Right forelimb (tissue), 1 donor: Measurements from ENCODE around the gene TRIO.

Experiments used
- DNase-seq: peaks from one replicate; pipeline ENCODE4 v3.0.0-alpha.2; 2018

Gene TRIO

GRCh38 chr5:14305045-14305444 lies 161.9 kb downstream of the TRIO start:
- DNase-seq = no peak

DNA sequence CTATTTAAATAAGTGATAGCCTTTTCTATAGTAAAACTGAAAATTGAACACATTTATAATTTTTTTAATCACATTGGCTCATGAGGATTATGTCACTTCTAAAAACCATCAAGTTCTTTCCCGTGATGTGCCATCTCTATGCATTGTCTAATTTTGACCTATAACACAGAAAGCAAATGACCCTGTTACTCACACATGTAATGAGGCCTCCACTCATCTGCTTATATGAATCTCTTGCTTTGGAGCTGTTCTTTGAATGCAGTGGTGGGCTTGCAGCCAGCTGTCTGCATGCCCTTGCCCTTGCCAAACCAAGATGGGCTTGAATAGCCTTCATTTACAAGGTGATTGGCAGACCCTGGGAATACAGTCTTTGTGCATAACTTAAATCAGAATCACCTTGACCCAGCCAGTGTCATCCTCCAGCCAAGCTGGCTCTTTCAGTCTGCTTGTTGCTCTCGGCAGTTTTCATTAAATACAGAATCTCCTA lies 163.2 kb downstream of the TRIO start:
- no peak for DNase-seq

DNA sequence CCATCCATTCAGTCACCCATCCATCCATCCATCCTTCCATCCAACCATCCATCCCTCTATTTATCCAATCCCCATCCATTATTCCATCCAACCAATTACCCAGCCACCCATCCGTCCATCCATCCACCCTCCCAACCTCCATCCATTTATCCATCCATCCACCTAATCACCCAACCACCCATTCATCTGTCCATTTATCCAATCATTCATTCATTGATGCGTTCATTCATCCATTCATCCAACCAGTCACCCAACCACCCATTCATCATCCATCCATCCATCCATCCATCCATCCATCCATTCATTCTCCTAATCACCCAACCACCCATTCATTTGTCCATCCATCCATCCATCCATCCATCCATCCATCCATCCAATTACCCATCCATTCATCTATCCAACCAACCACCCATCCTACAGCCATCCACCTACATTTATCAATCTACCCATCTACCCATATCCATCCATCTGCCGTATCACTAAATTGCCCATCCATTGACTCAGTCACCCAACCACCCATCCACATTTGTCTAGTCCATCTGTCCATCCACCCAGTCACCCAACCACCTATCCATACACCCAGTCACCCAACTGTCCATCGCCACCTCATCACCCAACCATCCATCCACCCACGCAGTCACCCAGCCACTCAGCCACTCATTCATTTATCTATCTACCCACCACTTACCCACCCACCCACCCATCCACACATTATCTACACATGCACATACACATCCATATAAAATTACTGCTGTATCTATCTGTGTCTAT lies 165.4 kb downstream of the TRIO start:
- DNase-seq = no peak

DNA sequence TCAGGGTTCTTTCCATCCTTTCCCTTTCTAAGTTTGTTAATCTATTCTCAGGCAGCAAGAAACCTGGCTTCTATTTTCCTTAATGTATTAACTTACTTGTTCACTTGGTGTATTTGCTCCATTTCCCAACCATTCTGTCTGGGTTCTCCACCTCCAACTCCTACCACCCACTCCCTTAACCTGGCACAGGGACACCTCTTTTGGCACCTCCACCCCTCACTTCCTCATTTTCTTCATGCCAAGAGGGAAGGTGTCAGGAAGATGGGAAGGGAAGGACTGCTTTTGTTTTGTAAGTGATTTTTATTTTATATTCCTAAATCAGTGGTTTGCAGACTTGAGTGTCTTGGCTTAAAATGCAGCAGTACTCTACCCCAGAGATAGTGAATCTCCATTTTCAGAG lies 166.1 kb downstream of the TRIO start:
- DNase-seq = no peak

DNA sequence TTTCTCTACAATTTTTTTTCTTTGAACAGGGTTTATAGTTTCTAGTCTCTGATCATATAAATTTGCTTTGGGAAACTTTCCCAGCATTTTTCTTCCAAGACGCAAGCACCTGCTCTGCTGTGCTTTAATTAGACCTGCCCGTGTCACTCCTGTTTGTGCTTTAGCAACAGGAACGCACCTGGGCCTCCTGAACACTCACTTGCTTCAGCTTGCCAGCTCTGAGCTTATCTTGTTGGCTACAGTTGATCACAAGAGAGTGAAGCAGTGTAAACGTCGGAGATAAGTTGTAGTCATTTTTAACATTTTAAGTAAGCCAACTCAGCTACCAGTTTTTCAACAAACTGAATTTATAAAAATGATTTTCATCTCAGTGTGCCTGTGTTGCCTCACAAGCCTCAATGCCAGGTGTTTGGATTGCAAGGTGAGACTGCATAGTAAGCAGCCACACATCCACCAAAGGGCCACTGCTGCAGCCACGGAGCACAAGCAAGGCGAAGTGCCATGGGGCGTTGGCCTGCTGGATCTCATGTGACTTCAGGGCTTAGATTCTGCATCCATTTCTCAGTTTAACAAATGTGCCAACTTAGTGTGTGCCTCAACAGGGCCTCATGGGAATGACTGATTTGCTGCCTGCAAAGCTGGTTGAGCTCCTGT lies 166.9 kb downstream of the TRIO start:
- no peak for DNase-seq

DNA sequence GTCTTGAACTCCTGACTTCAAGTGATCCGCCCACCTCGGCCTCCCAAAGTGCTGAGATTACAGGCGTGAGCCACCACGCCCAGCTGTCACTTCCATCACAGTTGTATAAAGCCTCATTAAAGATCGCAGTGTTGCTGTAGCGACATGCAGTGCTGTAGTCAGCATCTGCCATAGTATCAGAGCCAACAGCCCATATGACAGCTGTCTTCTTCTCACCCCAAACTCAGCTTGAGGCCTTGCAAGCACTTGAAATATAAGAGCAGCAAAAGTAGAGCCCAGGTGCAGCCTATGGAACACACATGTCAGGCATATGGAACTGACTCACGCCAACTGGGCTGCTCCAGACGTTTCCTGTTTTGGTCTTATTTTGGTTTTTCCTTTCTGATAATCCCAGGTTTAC lies 167.8 kb downstream of the TRIO start:
- no peak for DNase-seq

- no peak for DNase-seq
These were observed 171.0 kb downstream of the TRIO start for GRCh38 chr5:14313986-14314690.

DNA sequence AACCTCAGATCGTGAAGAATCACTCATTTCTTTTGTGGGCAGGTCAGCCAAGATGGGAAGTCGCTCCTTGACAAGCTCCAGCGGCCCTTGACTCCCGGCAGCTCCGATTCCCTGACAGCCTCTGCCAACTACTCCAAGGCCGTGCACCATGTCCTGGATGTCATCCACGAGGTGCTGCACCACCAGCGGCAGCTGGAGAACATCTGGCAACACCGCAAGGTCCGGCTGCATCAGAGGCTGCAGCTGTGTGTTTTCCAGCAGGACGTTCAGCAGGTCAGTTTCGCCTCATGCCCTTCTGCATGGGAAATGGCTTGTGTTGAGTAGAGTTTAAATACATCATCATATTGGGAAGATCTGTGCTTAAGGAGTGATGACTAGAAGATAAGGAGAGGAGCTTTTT lies 173.3 kb downstream of the TRIO start:
- no peak for DNase-seq

GRCh38 chr5:14319102-14319501 lies 176.0 kb downstream of the TRIO start:
- no peak for DNase-seq

DNA sequence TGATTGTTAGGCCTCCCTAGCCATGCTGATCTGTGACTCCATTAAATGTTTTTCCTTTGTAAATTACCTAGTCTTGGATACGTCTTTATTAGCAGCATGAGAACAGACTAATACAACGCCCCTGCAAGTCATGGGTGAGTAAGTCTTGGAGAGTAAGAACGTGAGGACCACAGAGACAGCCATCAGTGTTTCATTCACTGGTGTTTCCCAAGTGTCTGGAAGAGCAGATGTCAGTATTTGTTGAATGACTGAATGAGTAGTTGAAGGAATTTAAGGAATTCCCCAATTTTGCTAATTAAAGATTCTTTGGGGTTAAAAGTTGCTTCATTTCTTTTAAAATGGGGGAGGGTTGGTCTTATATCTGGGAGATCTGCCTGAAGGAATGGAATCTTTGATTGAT lies 178.8 kb downstream of the TRIO start:
- no peak for DNase-seq

GRCh38 chr5:14322437-14323187 lies 179.5 kb downstream of the TRIO start:
- no peak for DNase-seq

GRCh38 chr5:14323466-14323865 lies 180.3 kb downstream of the TRIO start:
- DNase-seq = no peak

DNA sequence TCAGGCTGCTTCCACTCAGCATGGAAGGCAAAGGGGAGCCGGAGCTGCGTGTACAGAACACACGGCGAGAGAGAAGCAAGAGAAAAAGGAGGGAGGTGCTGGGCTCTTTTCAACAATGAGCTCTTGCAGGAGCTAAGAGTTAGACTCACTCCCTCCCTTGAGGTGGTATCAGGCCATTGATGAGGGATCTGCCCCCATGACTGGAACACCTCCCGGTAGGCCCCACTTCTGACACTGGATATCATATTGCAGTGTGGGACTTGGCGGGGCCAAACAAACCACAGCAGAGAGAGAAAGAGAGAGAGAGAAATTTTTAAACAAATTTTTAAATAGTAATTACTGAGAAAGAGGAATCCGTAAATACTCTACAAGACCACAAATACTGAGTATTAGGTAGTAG lies 182.2 kb downstream of the TRIO start:
- DNase-seq = no peak

- DNase-seq = no peak
These were observed 183.1 kb downstream of the TRIO start for GRCh38 chr5:14326035-14326903.

DNA sequence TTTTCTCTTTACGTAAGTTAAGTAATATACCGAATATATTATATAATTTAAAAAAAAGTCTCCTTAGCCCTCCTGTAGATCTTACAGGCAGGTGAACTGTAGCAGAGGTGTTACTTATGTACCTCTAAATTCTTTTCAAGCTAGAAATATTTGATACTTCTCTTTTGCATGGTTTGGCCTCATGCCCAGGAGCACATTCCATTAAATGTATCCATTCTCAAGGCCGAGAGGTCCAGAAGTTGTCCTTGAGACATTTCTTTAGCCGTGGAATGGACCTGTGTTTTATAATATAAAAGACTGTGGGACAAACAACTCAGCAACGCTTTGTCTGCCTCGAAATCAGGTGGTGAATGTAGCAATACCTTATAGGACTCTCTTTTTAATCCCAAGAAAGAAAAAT lies 184.5 kb downstream of the TRIO start:
- no peak for DNase-seq

DNA sequence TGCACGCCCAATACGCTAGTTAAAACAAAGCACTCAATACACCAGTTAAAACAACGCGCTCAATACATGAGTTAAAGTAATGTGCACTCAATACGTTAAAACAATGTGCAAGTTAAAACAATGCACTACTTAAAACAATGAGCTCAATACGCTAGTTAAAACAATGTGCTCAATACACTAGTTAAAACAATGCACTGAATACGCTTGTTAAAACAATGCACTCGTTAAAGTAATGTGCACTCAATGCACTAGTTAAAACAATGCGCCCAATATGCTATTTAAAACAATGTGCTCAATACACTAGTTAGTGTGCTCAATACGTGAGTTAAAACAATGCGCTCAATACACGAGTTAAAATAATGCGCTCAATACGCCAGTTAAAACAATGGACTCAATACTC lies 185.0 kb downstream of the TRIO start:
- no peak for DNase-seq

DNA sequence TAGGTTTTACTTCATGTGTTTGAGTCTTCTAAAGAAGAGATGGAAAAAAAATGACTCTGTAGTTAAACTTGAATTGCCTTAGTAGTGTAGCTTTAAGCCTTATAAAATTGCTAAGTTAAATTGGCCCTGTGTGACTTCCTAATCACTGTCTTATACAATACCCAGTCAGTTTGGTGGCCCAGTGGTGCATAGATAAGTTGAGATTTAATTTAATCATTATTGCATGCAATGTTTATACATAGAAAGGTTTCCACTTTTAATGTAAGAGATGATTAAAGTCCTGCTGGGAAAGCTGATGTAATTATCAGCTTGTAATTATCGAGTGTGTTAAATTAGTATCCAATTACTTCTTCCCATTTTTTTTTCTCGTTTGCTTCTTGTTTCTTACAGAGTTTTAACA lies 187.1 kb downstream of the TRIO start:
- DNase-seq = no peak

DNA sequence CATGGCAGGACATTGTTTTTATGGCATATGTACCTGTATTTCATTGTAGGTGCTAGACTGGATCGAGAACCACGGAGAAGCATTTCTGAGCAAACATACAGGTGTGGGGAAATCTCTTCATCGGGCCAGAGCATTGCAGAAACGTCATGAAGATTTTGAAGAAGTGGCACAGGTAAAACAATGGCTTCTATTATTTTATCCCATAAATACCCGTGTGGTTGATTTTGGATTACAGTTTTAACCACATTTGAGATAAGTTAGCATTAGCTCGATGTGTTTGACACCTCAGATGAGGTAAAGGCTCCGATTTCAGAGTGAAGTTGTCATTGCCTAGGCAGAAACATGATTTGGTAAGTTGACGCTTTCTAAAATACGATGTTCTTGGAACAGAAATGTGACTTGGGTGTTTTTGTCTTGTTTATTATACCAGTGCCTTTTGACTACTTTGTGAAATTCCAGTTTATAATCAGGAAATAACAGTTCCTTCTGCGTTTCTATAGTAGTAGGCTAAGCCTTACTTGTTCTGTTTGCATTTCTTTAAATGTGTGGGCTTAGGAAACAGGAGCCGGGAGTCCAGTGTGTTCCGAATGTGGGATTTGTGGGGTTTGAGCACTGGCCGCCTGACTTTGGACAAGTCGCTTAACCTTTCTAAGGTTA lies 187.7 kb downstream of the TRIO start:
- no peak for DNase-seq

GRCh38 chr5:14331386-14331781 lies 188.2 kb downstream of the TRIO start:
- DNase-seq = no peak

- no peak for DNase-seq
These were observed 189.0 kb downstream of the TRIO start for GRCh38 chr5:14332038-14332631.

- no peak for DNase-seq
These were observed 189.6 kb downstream of the TRIO start for GRCh38 chr5:14332746-14333145.
